Ovary (tissue), 9 donors: ENCODE results near the gene SMTNL1. TPM values are rescaled to one million over a fixed set of nuclear protein-coding genes. Genes with fewer than 3 reads are reported as not detected.

Experiments
- DNase-seq, 5 donors: peaks; one replicate each; pipeline ENCODE4 v3.0.0-alpha.2; 2019 to 2020
- H3K27ac ChIP-seq, 2 donors: fragments of 200-600 bp; one replicate each; pipeline versions ENCODE4 v1.5.1 to v1.8.0; 2019 to 2022
- H3K27me3 ChIP-seq: fragments of 200-600 bp; one replicate; pipeline ENCODE4 v1.8.0; 2022
- H3K36me3 ChIP-seq: fragments of 200-600 bp; sonication (generic); one replicate; pipeline ENCODE4 v1.5.1; 2019
- H3K4me1 ChIP-seq: one replicate; pipeline ENCODE4 v1.8.1; 2013; ENCODE audit warnings: mild to moderate bottlenecking, moderate library complexity; ENCODE audit not compliant: insufficient read depth
- H3K4me3 ChIP-seq: fragments of 200-600 bp; sonication (generic); one replicate; pipeline ENCODE4 v1.5.1; 2017
- H3K9me3 ChIP-seq, 2 donors: fragments of 200-600 bp in 1 of 2; sonication (generic) in 1 of 2; one replicate each; pipeline versions ENCODE4 v1.5.1 to v1.8.1; 2013 to 2019; ENCODE audit warnings: mild to moderate bottlenecking in 1 of 2, moderate library complexity in 1 of 2
- EP300 ChIP-seq: sonication (generic); formaldehyde crosslinking; IDR thresholded peaks from one replicate; pipeline ENCODE4 v1.6.1; 2017; ENCODE audit warnings: antibody characterized with exemption
- POLR2A ChIP-seq: fragments of 450-650 bp; IDR thresholded peaks from one replicate; pipeline ENCODE4 v1.6.1; 2017; ENCODE audit warnings: antibody characterized with exemption, mild to moderate bottlenecking, moderate library complexity
- WGBS, 3 donors: extraction: QIAGEN DNeasy Blood & Tissue Kit in 1 of 3; methylation state at CpG; one replicate each; pipeline versions ENCODE4 v1.1.5 to v1.1.7; 2013 to 2017; 5-methylcytosine and 5-hydroxymethylcytosine counted together
- intact Hi-C, 4 donors: fragments of 100-400 bp; cut with DNase I; formaldehyde crosslinking; loops; one replicate each; pipeline versions ENCODE4 v1.11.0 to v1.15.1; 2022 to 2023
- polyA plus RNA-seq, 2 donors: library from polyadenylated mRNA; stranded (reverse); fragments of 200-250 nt in 1 of 2; fragments of 350-450 nt in 1 of 2; fragmentation: Illumina TruSeq in 1 of 2; extraction: RNeasy Lipid Tissue Mini Kit (QIAGEN cat#74804) in 1 of 2; gene quantifications; one replicate each; pipeline ENCODE4 v1.2.3, GENCODE V29; 2013 to 2014
- total RNA-seq, 7 donors: library from RNA; depleted of rRNA in 2 of 7; stranded (reverse); fragments of >200 nt in 2 of 7; fragmentation: NEBNext Ultra II Directional in 3 of 7; extraction: Animal tissue kit (Norgen Biotek cat#: 25700) in 3 of 7; gene quantifications; one replicate each; pipeline versions ENCODE4 v1.1.0 to v1.2.4, GENCODE V29; 2016 to 2023
- TF ChIP-seq, protein P1 (sequence below), 3 donors: fragments of 450-650 bp in 2 of 3; fragments of 200-600 bp in 1 of 3; IDR thresholded peaks; one replicate each; pipeline versions ENCODE4 v1.5.1 to v1.8.0; 2016 to 2022; ENCODE audit warnings: antibody characterized with exemption in 3 of 3, mild to moderate bottlenecking in 1 of 3
- donor health status: DM: no; HTN: no; CAD: no; lungs with moderate emphysema.
- donor health status: DM: no; HTN: no; CAD: no.
- donor health status: Bipolar disorder and iron deficiency.
- donor health status: DM: yes; HTN: yes; CAD: no.
- donor health status: DM: no; HTN: no; CAD: no.
- donor health status: DM: yes; HTN: yes; CAD: no.

Gene SMTNL1
- total and polyA plus RNA-seq, 9 donors, result not detected

GRCh38 chr11:57497303-57498247 lies 39.8 kb upstream of the SMTNL1 start:
- no peak for DNase-seq
- no peaks in the 10 kb centered on the region for H3K27me3 ChIP-seq
- peaks cover 15% of the 10 kb centered on the region for H3K4me1 ChIP-seq
- H3K9me3 ChIP-seq, result no peaks in the 10 kb centered on the region
- no peak overlapping the region for H3K4me3 ChIP-seq
- H3K27ac ChIP-seq, result no peak overlapping the region
- WGBS, 3 donors, result 92 to 96% (median 94%) methylated on average over 15 of the region's 15 CpGs
- no peaks in the 10 kb centered on the region for H3K36me3 ChIP-seq
- intact Hi-C loops, result no loop called here
- TF ChIP-seq POLR2A (no peak), EP300 (no peak)
- TF ChIP-seq, protein P1, sequence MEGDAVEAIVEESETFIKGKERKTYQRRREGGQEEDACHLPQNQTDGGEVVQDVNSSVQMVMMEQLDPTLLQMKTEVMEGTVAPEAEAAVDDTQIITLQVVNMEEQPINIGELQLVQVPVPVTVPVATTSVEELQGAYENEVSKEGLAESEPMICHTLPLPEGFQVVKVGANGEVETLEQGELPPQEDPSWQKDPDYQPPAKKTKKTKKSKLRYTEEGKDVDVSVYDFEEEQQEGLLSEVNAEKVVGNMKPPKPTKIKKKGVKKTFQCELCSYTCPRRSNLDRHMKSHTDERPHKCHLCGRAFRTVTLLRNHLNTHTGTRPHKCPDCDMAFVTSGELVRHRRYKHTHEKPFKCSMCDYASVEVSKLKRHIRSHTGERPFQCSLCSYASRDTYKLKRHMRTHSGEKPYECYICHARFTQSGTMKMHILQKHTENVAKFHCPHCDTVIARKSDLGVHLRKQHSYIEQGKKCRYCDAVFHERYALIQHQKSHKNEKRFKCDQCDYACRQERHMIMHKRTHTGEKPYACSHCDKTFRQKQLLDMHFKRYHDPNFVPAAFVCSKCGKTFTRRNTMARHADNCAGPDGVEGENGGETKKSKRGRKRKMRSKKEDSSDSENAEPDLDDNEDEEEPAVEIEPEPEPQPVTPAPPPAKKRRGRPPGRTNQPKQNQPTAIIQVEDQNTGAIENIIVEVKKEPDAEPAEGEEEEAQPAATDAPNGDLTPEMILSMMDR (IDR thresholded peaks at IDR 0.05), result no peak

DNA sequence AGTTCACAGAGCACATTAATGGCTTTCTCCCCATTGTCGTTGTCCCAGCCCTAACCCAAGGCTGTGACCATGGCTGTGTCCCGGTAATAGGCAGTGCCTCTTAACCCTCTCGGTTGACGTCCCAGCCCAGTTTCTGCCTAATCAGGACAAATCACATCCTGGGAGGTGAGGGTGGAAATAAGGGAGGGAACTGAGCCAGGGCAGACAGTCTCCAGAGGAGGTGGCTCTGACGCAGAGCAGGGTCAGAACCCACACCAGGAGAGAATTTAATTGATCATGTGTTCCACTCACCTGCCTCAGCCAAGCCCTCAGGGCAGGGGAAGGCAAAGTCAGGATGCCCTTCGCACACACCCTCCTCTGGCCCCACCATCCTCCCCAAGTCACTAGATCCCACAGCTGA lies 38.9 kb upstream of the SMTNL1 start:
- peaks cover 15% of the 10 kb centered on the region for H3K4me1 ChIP-seq
- no peak overlapping the region for H3K4me3 ChIP-seq
- peak overlapping the region in 1 of 2 donors; percentile 82 for H3K27ac ChIP-seq
- TF ChIP-seq, protein P1 (IDR thresholded peaks at IDR 0.05), result no peak
- TF ChIP-seq EP300 (no peak), POLR2A (no peak)
- no peak for DNase-seq
- H3K9me3 ChIP-seq, result no peaks in the 10 kb centered on the region
- no peaks in the 10 kb centered on the region for H3K27me3 ChIP-seq
- no peaks in the 10 kb centered on the region for H3K36me3 ChIP-seq
- 82 to 86% (median 84%) methylated on average over 6 of the region's 6 CpGs for WGBS, 3 donors
- intact Hi-C loops, result no loop called here

DNA sequence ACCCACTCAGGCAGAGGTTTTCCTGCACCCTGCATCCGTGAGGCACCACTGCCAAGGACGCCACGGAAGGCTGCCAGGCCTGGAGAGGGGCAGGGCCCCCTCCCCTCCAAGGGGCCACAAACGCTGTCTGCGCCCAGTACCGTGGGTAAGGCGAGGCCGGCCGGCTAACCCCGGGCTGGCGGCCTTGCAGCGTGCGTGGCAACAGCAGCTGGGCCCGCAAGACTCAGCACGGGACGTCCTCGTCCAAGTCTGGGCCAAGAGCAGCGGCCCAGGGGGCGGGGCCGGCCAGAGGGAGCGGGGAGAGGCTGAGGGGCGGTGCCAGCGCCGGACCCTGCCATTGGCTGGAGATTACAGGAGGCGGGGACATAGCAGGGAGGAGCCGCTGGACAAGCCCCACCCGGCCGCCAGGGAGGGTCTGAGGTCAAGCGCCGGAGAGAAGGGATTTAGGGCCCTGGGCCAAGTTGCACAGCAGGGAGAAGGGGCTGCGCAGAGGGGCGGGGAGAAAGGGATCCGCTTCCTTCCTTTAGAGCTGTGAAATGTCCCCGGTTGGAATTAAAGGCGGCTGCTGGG lies 37.9 kb upstream of the SMTNL1 start:
- Histone ChIP-seq H3K36me3 (no peaks in the 10 kb centered on the region), H3K27me3 (no peaks in the 10 kb centered on the region), H3K27ac (peak overlapping the region; percentile 26 to 82), H3K4me3 (peak overlapping the region; percentile 35), H3K4me1 (peaks cover 15% of the 10 kb centered on the region), H3K9me3 (no peaks in the 10 kb centered on the region)
- TF ChIP-seq EP300 (no peak), POLR2A (no peak)
- TF ChIP-seq, protein P1 (IDR thresholded peaks at IDR 0.05), result no peak
- intact Hi-C loops, result no loop called here
- peak; percentile 99 for DNase-seq
- 0 to 2% (median 1%) methylated on average over 34 to 35 of the region's 35 CpGs for WGBS, 3 donors

GRCh38 chr11:57499983-57500461 lies 37.4 kb upstream of the SMTNL1 start:
- intact Hi-C loops, result loop anchor here in 1 of 4 donors (2.0 kb wide), 1 partner anchor 31 kb away; the partner anchor contains the start of gene TIMM10
- TF ChIP-seq EP300 (no peak), POLR2A (no peak)
- TF ChIP-seq, protein P1 (IDR thresholded peaks at IDR 0.05), result no peak
- Histone ChIP-seq H3K27me3 (no peaks in the 10 kb centered on the region), H3K9me3 (no peaks in the 10 kb centered on the region), H3K36me3 (no peaks in the 10 kb centered on the region), H3K27ac (peak overlapping the region; percentile 26 to 82), H3K4me1 (peaks cover 15% of the 10 kb centered on the region), H3K4me3 (peak overlapping the region; percentile 35)
- whole genome bisulfite sequencing, 3 donors, result 5 to 11% (median 9%) methylated on average over 12 of the region's 12 CpGs
- no peak for DNase-seq
